Inflammatory macrophage treated with lipopolysaccharide for 4 hours (primary cell): ENCODE measurements around the gene MYBPH.

ENCODE experiments used
- DNase-seq: peaks from one replicate; pipeline ENCODE4 v3.0.0-alpha.2; 2020

The MYBPH gene

GRCh38 chr1:203178083-203178482 is 2.5 kb upstream of the MYBPH start:
- no peak for DNase-seq

GRCh38 chr1:203177470-203178039 is 1.9 kb upstream of the MYBPH start:
- peak; percentile 73 for DNase-seq

- no peak for DNase-seq
Observed at GRCh38 chr1:203177036-203177405, 1.4 kb upstream of the MYBPH start.

GRCh38 chr1:203176273-203177035 is 828 bp upstream of the MYBPH start:
- DNase-seq = no peak

- peak; percentile 74 for DNase-seq
Observed at GRCh38 chr1:203175827-203176241, 208 bp upstream of the MYBPH start.

- DNase-seq = no peak
Observed at GRCh38 chr1:203174324-203174985, 1.2 kb downstream of the MYBPH start.

GRCh38 chr1:203173566-203173965 is 2.1 kb downstream of the MYBPH start:
- DNase-seq = no peak

GRCh38 chr1:203173011-203173555 is 2.5 kb downstream of the MYBPH start:
- DNase-seq = no peak

- peak; percentile 51 for DNase-seq
Observed at GRCh38 chr1:203172184-203173010, 3.2 kb downstream of the MYBPH start.

- DNase-seq = no peak
Observed at GRCh38 chr1:203171341-203172183, 4.1 kb downstream of the MYBPH start.

GRCh38 chr1:203170625-203171330 is 4.8 kb downstream of the MYBPH start:
- DNase-seq = no peak

- no peak for DNase-seq
Observed at GRCh38 chr1:203169770-203170520, 5.7 kb downstream of the MYBPH start.

- DNase-seq = no peak
Observed at GRCh38 chr1:203168991-203169390, 6.6 kb downstream of the MYBPH start.

- DNase-seq = no peak
Observed at GRCh38 chr1:203168256-203168786, 7.3 kb downstream of the MYBPH start.

- DNase-seq = no peak
Observed at GRCh38 chr1:203167913-203168200, 7.8 kb downstream of the MYBPH start.

GRCh38 chr1:203167026-203167912 is 8.4 kb downstream of the MYBPH start:
- DNase-seq = no peak

- DNase-seq = no peak
Observed at GRCh38 chr1:203166192-203166940, 9.3 kb downstream of the MYBPH start.

- no peak for DNase-seq
Observed at GRCh38 chr1:203165800-203166161, 9.8 kb downstream of the MYBPH start.
